Measurements from ENCODE around the gene TNF.

DNA sequence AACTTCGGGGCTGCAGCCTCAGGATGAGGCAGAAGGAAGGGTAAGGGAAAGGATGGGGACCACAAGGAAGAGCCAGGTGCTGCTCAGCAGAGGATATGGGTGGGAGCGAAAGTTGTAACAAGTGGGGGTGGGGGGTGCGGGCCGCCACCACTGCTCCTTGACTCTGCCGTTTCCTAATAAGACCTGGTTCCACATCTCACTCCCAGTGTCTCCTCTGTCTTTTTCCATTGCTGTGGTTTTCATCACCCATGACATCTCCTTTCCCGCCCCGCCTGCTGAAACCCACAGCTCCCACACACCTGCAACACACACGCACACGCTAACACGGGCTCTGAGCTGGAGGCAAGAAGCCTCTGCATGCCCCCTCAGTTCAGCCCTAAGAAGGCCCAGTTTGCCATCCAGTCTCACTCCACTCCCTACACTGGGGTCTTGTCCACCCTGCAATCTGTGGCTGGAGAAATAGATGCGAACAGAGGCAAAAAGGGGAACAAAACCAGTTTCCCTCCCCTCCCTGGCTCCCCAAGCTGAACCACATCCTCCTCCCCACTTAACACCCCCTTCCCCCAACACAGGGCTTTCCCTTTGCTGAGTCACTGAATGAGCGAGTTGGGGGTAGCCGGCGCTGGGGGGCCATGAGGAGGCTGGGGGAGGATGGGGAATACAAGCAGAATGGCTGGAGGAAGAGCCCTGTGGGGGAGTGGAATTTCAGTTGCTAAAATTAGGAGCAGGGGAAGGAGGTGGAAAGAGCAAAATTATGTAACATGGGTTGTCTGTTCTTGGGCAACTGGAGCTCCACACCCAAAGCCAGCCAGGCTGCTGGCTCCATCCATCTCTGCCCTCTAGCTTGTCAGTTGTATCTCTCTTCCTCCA, 16.5 kb upstream of the TNF start:
- TF ChIP-seq, protein P1, sequence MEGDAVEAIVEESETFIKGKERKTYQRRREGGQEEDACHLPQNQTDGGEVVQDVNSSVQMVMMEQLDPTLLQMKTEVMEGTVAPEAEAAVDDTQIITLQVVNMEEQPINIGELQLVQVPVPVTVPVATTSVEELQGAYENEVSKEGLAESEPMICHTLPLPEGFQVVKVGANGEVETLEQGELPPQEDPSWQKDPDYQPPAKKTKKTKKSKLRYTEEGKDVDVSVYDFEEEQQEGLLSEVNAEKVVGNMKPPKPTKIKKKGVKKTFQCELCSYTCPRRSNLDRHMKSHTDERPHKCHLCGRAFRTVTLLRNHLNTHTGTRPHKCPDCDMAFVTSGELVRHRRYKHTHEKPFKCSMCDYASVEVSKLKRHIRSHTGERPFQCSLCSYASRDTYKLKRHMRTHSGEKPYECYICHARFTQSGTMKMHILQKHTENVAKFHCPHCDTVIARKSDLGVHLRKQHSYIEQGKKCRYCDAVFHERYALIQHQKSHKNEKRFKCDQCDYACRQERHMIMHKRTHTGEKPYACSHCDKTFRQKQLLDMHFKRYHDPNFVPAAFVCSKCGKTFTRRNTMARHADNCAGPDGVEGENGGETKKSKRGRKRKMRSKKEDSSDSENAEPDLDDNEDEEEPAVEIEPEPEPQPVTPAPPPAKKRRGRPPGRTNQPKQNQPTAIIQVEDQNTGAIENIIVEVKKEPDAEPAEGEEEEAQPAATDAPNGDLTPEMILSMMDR (IDR thresholded peaks at IDR 0.05), result no peak
- TF ChIP-seq POLR2A (IDR thresholded peaks at IDR 0.05), result no peak

All from testis (tissue), 2 donors.